WTC11 (cell line): ENCODE data around the gene AMHR2. TPM values are rescaled to one million over a fixed set of nuclear protein-coding genes. Genes with fewer than 3 reads are reported as not detected.

Experiments used
- ATAC-seq: fragments of 200-7000 bp; cut with Tn5 transposase; 2 replicates; pipeline ENCODE4 v1.10.0; 2021; ENCODE audit warnings: mild to moderate bottlenecking, moderate library complexity
- CTCF ChIA-PET: fragments of 300-600 bp; sonication (Branson Sonifier 250); formaldehyde crosslinking; loops from one replicate; lab custom pipeline; 2021; ENCODE audit warnings: antibody characterized with exemption; lab: Charles Lee
- POLR2A ChIA-PET: fragments of 350-600 bp; sonication (Branson Sonifier 250); formaldehyde crosslinking; loops from one replicate; lab custom pipeline; 2021; ENCODE audit warnings: antibody characterized with exemption; lab: Charles Lee
- DNase-seq: peaks from one replicate; pipeline ENCODE4 v3.0.0; 2021; ENCODE audit warnings: low spot score
- H3K27ac Mint-ChIP-seq: 2 replicates; pipeline ENCODE4 v1.8.0; 2021; ENCODE audit warnings: mixed read lengths
- H3K27me3 Mint-ChIP-seq: 2 replicates; pipeline ENCODE4 v1.8.0; 2021; ENCODE audit warnings: low read depth, mild to moderate bottlenecking, moderate library complexity, mixed read lengths
- H3K36me3 Mint-ChIP-seq: 2 replicates; pipeline ENCODE4 v1.8.0; 2021; ENCODE audit warnings: mixed read lengths
- H3K4me1 Mint-ChIP-seq: 2 replicates; pipeline ENCODE4 v1.8.0; 2022; ENCODE audit warnings: mixed read lengths
- H3K4me3 Mint-ChIP-seq: 2 replicates; pipeline ENCODE4 v1.8.0; 2021; ENCODE audit warnings: mild to moderate bottlenecking, moderate library complexity, mixed read lengths
- H3K9me3 Mint-ChIP-seq: 2 replicates; pipeline ENCODE4 v1.8.0; 2021; ENCODE audit warnings: mixed read lengths
- AFF4 ChIP-seq: sonication (generic); formaldehyde crosslinking; IDR thresholded peaks from 2 replicates; pipeline ENCODE4 v1.8.1; 2023; ENCODE audit warnings: mild to moderate bottlenecking, missing genetic modification reagents, borderline replicate concordance
- ARID4B ChIP-seq: sonication (generic); formaldehyde crosslinking; IDR thresholded peaks from 2 replicates; pipeline ENCODE4 v1.8.0; 2023; ENCODE audit warnings: missing genetic modification reagents, mild to moderate bottlenecking, borderline replicate concordance
- CREB1 ChIP-seq: sonication (generic); formaldehyde crosslinking; IDR thresholded peaks from 2 replicates; pipeline ENCODE4 v1.8.0; 2023; ENCODE audit warnings: mild to moderate bottlenecking, missing genetic modification reagents
- IRF1 ChIP-seq: sonication (generic); formaldehyde crosslinking; IDR thresholded peaks from 2 replicates; pipeline ENCODE4 v1.8.0; 2023; ENCODE audit warnings: missing genetic modification reagents
- MAX ChIP-seq: sonication (generic); formaldehyde crosslinking; IDR thresholded peaks from 2 replicates; pipeline ENCODE4 v1.8.0; 2022; ENCODE audit warnings: mild to moderate bottlenecking, missing genetic modification reagents
- NFATC4 ChIP-seq: fragments of 250-450 bp; sonication (Bioruptor Pico); IDR thresholded peaks from 2 replicates; pipeline ENCODE4 v1.9.0; 2021; ENCODE audit warnings: mild to moderate bottlenecking
- TEAD1 ChIP-seq: sonication (generic); formaldehyde crosslinking; IDR thresholded peaks from 2 replicates; pipeline ENCODE4 v1.8.0; 2022; ENCODE audit warnings: mild to moderate bottlenecking, missing genetic modification reagents
- ZNF532 ChIP-seq: fragments of 250-450 bp; sonication (Bioruptor Pico); IDR thresholded peaks from 2 replicates; pipeline ENCODE4 v1.9.0; 2021; ENCODE audit warnings: mild to moderate bottlenecking, borderline replicate concordance
- total RNA-seq: library from RNA; stranded (reverse); gene quantifications from 3 replicates; pipeline ENCODE4 v1.2.3, GENCODE V29; 2021

AMHR2 gene
- total RNA-seq, 1 experiment from 2014 or later = not detected

GRCh38 chr12:53424626-53425514, 1.2 kb downstream of the AMHR2 start (continued):
- TF ChIP-seq AFF4 (no peak), NFATC4 (CRISPR knock-in tag) (no peak), ZNF532 (CRISPR knock-in tag) (no peak), ARID4B (no peak), MAX (CRISPR knock-in tag) (no peak), CREB1 (CRISPR knock-in tag) (no peak)

- no peak overlapping the region for H3K27ac Mint-ChIP-seq
- H3K4me3 Mint-ChIP-seq = no peak overlapping the region
- ATAC-seq = no peak
These were observed 2.0 kb downstream of the AMHR2 start for GRCh38 chr12:53425515-53426150.

More at GRCh38 chr12:53425515-53426150, 2.0 kb downstream of the AMHR2 start:
- CTCF ChIA-PET = interaction anchor here (0.8 to 2.1 kb wide), 4 partner anchors 44 to 104 kb away, joined by 5 to 10 read pairs (median 6); partner anchors contain the start of gene AAAS
- TF ChIP-seq TEAD1 (no peak), IRF1 (CRISPR knock-in tag) (no peak)
- TF ChIP-seq, all 79 proteins: peak for 0
- no peak for DNase-seq
- Mint-ChIP-seq H3K4me1 (peaks cover 8% of the 10 kb centered on the region), H3K27me3 (no peaks in the 10 kb centered on the region), H3K9me3 (no peaks in the 10 kb centered on the region), H3K36me3 (no peaks in the 10 kb centered on the region)
- POLR2A ChIA-PET = no interaction called here
